ENCODE results near the gene CSPG5.

CSPG5 gene

GRCh38 chr3:47513125-47513929 lies 65.3 kb downstream of the CSPG5 start, which contains the start of gene ELP6 (continued):
- TF ChIP-seq ZNF513 (tag by site-specific recombination; IDR thresholded peaks at IDR 0.05) (no peak), ZNF639 (tag by site-specific recombination; IDR thresholded peaks at IDR 0.05) (0 out of 2 replicates have a peak, but pooled peaks have one; percentile 33), ZBTB48 (tag by site-specific recombination; IDR thresholded peaks at IDR 0.05) (peak; percentile 51; the same call in 1 of the 2 replicates), SP3 (tag by site-specific recombination; IDR thresholded peaks at IDR 0.05) (peak; percentile 96), ZIC2 (tag by site-specific recombination; IDR thresholded peaks at IDR 0.05) (peak; percentile 54; the same call in 1 of the 2 replicates), ZBTB44 (tag by site-specific recombination; IDR thresholded peaks at IDR 0.05) (no peak), KLF17 (tag by site-specific recombination; IDR thresholded peaks at IDR 0.05) (no peak; the same call in 1 of the 2 replicates), ZNF426 (tag by site-specific recombination; IDR thresholded peaks at IDR 0.05) (no peak), ZNF18 (tag by site-specific recombination; IDR thresholded peaks at IDR 0.05) (no peak), ZBTB8A (tag by site-specific recombination; IDR thresholded peaks at IDR 0.05) (peak; percentile 17), ZNF148 (tag by site-specific recombination; IDR thresholded peaks at IDR 0.05; ENCODE audit: borderline replicate concordance) (no peak), ZNF416 (tag by site-specific recombination; IDR thresholded peaks at IDR 0.05) (no peak), HOXC10 (CRISPR knock-in tag; IDR thresholded peaks at IDR 0.05) (no peak), ZNF791 (tag by site-specific recombination; IDR thresholded peaks at IDR 0.05) (no peak), ZNF580 (tag by site-specific recombination; IDR thresholded peaks at IDR 0.05) (peak; percentile 73; the same call in 1 of the 2 replicates), ZNF423 (tag by site-specific recombination; IDR thresholded peaks at IDR 0.05) (no peak), PRDM1 (tag by site-specific recombination; IDR thresholded peaks at IDR 0.05) (no peak), ZFP37 (tag by site-specific recombination; IDR thresholded peaks at IDR 0.05) (no peak), GFI1B (tag by site-specific recombination; IDR thresholded peaks at IDR 0.05) (no peak), ZNF645 (tag by site-specific recombination; IDR thresholded peaks at IDR 0.05) (0 out of 2 replicates have a peak, but pooled peaks have one; percentile 4), ZNF10 (tag by site-specific recombination; IDR thresholded peaks at IDR 0.05) (no peak), ZNF624 (tag by site-specific recombination; IDR thresholded peaks at IDR 0.05) (0 out of 2 replicates have a peak, but pooled peaks have one; percentile 13), ZNF404 (tag by site-specific recombination; IDR thresholded peaks at IDR 0.05) (no peak), ZNF169 (tag by site-specific recombination; IDR thresholded peaks at IDR 0.05) (no peak), ZBTB26 (tag by site-specific recombination; optimal IDR thresholded peaks at IDR 0.05) (peak; percentile 79), ZNF155 (tag by site-specific recombination; IDR thresholded peaks at IDR 0.05) (no peak), ZNF16 (tag by site-specific recombination; IDR thresholded peaks at IDR 0.05; ENCODE audit: low read depth) (no peak)
